Natural killer cell (primary cell): ENCODE results near the gene TMIGD1. TPM values are rescaled to one million over a fixed set of nuclear protein-coding genes. Genes with fewer than 3 reads are reported as not detected.

Experiments
- ATAC-seq, 3 donors: fragments of 150-1000 bp in 2 of 3; fragments of 200-7000 bp in 1 of 3; cut with Tn5 transposase; 1 replicate in 1 of 3; 2 replicates in 2 of 3; pipeline ENCODE4 v1.10.0; 2021; ENCODE audit warnings: mild to moderate bottlenecking in 2 of 3, moderate library complexity in 2 of 3
- DNase-seq, 2 donors: peaks; one replicate each; pipeline versions ENCODE4 v3.0.0 to v3.0.0-alpha.2; 2013 to 2021; ENCODE audit warnings: mixed read lengths in 1 of 2
- H3K27ac ChIP-seq: one replicate; pipeline ENCODE4 v1.5.1; 2013; ENCODE audit warnings: mild to moderate bottlenecking, low read length
- H3K27me3 ChIP-seq: one replicate; pipeline ENCODE4 v1.6.1; 2013; ENCODE audit warnings: low read length; ENCODE audit not compliant: control insufficient read depth, insufficient read depth
- H3K36me3 ChIP-seq: one replicate; pipeline ENCODE4 v1.6.1; 2013; ENCODE audit warnings: low read length; ENCODE audit not compliant: control insufficient read depth, insufficient read depth
- H3K4me1 ChIP-seq: one replicate; pipeline ENCODE4 v1.6.1; 2013; ENCODE audit warnings: low read length; ENCODE audit not compliant: control insufficient read depth, insufficient read depth
- H3K4me3 ChIP-seq: one replicate; pipeline ENCODE4 v1.5.1; 2013; ENCODE audit warnings: low read length
- H3K9me3 ChIP-seq: one replicate; pipeline ENCODE4 v1.6.1; 2013; ENCODE audit warnings: low read length; ENCODE audit not compliant: control insufficient read depth, insufficient read depth
- H3K27ac Mint-ChIP-seq, 2 donors: one replicate each; pipeline ENCODE4 v1.8.0; 2022; ENCODE audit warnings: mild to moderate bottlenecking in 2 of 2, mixed read lengths in 2 of 2, moderate library complexity in 1 of 2
- H3K27me3 Mint-ChIP-seq, 2 donors: one replicate each; pipeline ENCODE4 v1.8.0; 2022; ENCODE audit warnings: low read depth in 2 of 2, mixed read lengths in 2 of 2
- H3K36me3 Mint-ChIP-seq: one replicate; pipeline ENCODE4 v1.8.0; 2022; ENCODE audit warnings: mixed read lengths
- H3K4me1 Mint-ChIP-seq, 2 donors: one replicate each; pipeline ENCODE4 v1.8.0; 2022; ENCODE audit warnings: mixed read lengths in 2 of 2
- H3K4me3 Mint-ChIP-seq: one replicate; pipeline ENCODE4 v1.8.0; 2022; ENCODE audit warnings: mild to moderate bottlenecking, moderate library complexity, mixed read lengths
- H3K9me3 Mint-ChIP-seq, 2 donors: one replicate each; pipeline ENCODE4 v1.8.0; 2022; ENCODE audit warnings: mixed read lengths in 2 of 2
- WGBS: methylation state at CpG from one replicate; pipeline ENCODE4 v1.1.7; 2013; ENCODE audit warnings: missing lambda C conversion rate; ENCODE audit not compliant: insufficient coverage; 5-methylcytosine and 5-hydroxymethylcytosine counted together
- intact Hi-C: fragments of 100-400 bp; cut with micrococcal nuclease; formaldehyde crosslinking; loops from one replicate; pipeline ENCODE4 v1.14.2; 2022
- total RNA-seq, 4 donors: library from RNA; stranded (reverse); fragments of 120-200 nt in 1 of 4; gene quantifications; one replicate each; pipeline versions ENCODE4 v1.2.3 to v1.2.4, GENCODE V29; 2013 to 2022
- TF ChIP-seq, protein P1 (sequence below): fragments of 200-600 bp; IDR thresholded peaks from one replicate; pipeline ENCODE4 v1.8.0; 2022; ENCODE audit warnings: antibody characterized with exemption

Gene TMIGD1
- total RNA-seq, 3 donors from 2014 or later (not counting 1 experiment from before 2014, with no cell fraction given), result not detected

GRCh38 chr17:30376621-30377452 is 43.0 kb upstream of the TMIGD1 start:
- Histone ChIP-seq H3K36me3 (no peaks in the 10 kb centered on the region), H3K4me3 (no peak overlapping the region), H3K9me3 (no peaks in the 10 kb centered on the region), H3K27me3 (no peaks in the 10 kb centered on the region), H3K27ac (no peak overlapping the region), H3K4me1 (peaks cover 21% of the 10 kb centered on the region)
- intact Hi-C loops, result loop anchor here (5.0 kb wide), 2 partner anchors 40 to 85 kb away; partner anchors contain the start of gene BLMH
- Mint-ChIP-seq H3K4me3 (no peak overlapping the region), H3K4me1 (peaks cover 42 to 51% of the 10 kb centered on the region in 2 donors), H3K36me3 (no peaks in the 10 kb centered on the region), H3K9me3 (no peaks in the 10 kb centered on the region), H3K27ac (no peak overlapping the region), H3K27me3 (peaks cover 0 to 6% of the 10 kb centered on the region in 2 donors)
- DNase-seq (peak in 1 of 2 donors; percentile 23), ATAC-seq (no peak)
- 92% methylated on average over 12 of the region's 12 CpGs for WGBS
- TF ChIP-seq, protein P1, sequence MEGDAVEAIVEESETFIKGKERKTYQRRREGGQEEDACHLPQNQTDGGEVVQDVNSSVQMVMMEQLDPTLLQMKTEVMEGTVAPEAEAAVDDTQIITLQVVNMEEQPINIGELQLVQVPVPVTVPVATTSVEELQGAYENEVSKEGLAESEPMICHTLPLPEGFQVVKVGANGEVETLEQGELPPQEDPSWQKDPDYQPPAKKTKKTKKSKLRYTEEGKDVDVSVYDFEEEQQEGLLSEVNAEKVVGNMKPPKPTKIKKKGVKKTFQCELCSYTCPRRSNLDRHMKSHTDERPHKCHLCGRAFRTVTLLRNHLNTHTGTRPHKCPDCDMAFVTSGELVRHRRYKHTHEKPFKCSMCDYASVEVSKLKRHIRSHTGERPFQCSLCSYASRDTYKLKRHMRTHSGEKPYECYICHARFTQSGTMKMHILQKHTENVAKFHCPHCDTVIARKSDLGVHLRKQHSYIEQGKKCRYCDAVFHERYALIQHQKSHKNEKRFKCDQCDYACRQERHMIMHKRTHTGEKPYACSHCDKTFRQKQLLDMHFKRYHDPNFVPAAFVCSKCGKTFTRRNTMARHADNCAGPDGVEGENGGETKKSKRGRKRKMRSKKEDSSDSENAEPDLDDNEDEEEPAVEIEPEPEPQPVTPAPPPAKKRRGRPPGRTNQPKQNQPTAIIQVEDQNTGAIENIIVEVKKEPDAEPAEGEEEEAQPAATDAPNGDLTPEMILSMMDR, result no peak

- 91% methylated on average over 1 of the region's 1 CpG for WGBS
- intact Hi-C loops, result loop anchor here (5.0 kb wide), 2 partner anchors 38 to 83 kb away; partner anchors contain the start of gene BLMH
- TF ChIP-seq, protein P1, result no peak
- no peaks in the 10 kb centered on the region for H3K36me3 Mint-ChIP-seq
- peaks cover 31 to 39% of the 10 kb centered on the region in 2 donors for H3K4me1 Mint-ChIP-seq
- H3K36me3 ChIP-seq, result no peaks in the 10 kb centered on the region
- no peak overlapping the region for H3K27ac Mint-ChIP-seq
- DNase-seq (no peak), ATAC-seq (no peak)
- H3K4me3 Mint-ChIP-seq, result no peak overlapping the region
- H3K9me3 ChIP-seq, result no peaks in the 10 kb centered on the region
- peaks cover 0 to 6% of the 10 kb centered on the region in 2 donors for H3K27me3 Mint-ChIP-seq
- H3K4me1 ChIP-seq, result peaks cover 20% of the 10 kb centered on the region
- H3K27me3 ChIP-seq, result no peaks in the 10 kb centered on the region
- H3K4me3 ChIP-seq, result no peak overlapping the region
- no peak overlapping the region for H3K27ac ChIP-seq
- H3K9me3 Mint-ChIP-seq, result no peaks in the 10 kb centered on the region
These were observed 41.8 kb upstream of the TMIGD1 start for GRCh38 chr17:30375661-30376060.

- Histone ChIP-seq H3K9me3 (no peaks in the 10 kb centered on the region), H3K4me1 (peaks cover 10% of the 10 kb centered on the region), H3K36me3 (no peaks in the 10 kb centered on the region), H3K27ac (no peak overlapping the region), H3K4me3 (no peak overlapping the region), H3K27me3 (no peaks in the 10 kb centered on the region)
- Mint-ChIP-seq H3K4me3 (no peak overlapping the region), H3K36me3 (no peaks in the 10 kb centered on the region), H3K9me3 (no peaks in the 10 kb centered on the region), H3K27ac (no peak overlapping the region), H3K4me1 (peaks cover 27 to 37% of the 10 kb centered on the region in 2 donors), H3K27me3 (peaks cover 0 to 6% of the 10 kb centered on the region in 2 donors)
- intact Hi-C loops, result no loop called here
- TF ChIP-seq, protein P1, result no peak
- no peak for DNase-seq
- peak in 1 of 3 donors; percentile 52 for ATAC-seq
- WGBS, result 75% methylated on average over 2 of the region's 2 CpGs
These were observed 38.9 kb upstream of the TMIGD1 start for GRCh38 chr17:30372755-30373154.
